Duodenal mucosa (tissue), 2 donors: ENCODE results near the gene SLCO4C1.

Experiments
- H3K27ac ChIP-seq: one replicate; pipeline ENCODE4 v1.7.0; 2013; ENCODE audit warnings: low read depth, low read length
- H3K27me3 ChIP-seq, 2 donors: one replicate each; pipeline ENCODE4 v1.7.0; 2013; ENCODE audit warnings: low read length in 2 of 2, control low read depth in 1 of 2; ENCODE audit not compliant: insufficient read depth in 2 of 2, control insufficient read depth in 1 of 2
- H3K36me3 ChIP-seq, 2 donors: one replicate each; pipeline ENCODE4 v1.7.0; 2013; ENCODE audit warnings: low read length in 2 of 2, control low read depth in 1 of 2; ENCODE audit not compliant: insufficient read depth in 2 of 2, control insufficient read depth in 1 of 2
- H3K4me1 ChIP-seq, 2 donors: one replicate each; pipeline ENCODE4 v1.7.0; 2013; ENCODE audit warnings: low read length in 2 of 2, control low read depth in 1 of 2; ENCODE audit not compliant: insufficient read depth in 2 of 2, control insufficient read depth in 1 of 2
- H3K4me3 ChIP-seq, 2 donors: one replicate each; pipeline ENCODE4 v1.7.0; 2013; ENCODE audit warnings: low read length in 2 of 2, low read depth in 1 of 2
- H3K9ac ChIP-seq, 2 donors: one replicate each; pipeline ENCODE4 v1.7.0; 2013; ENCODE audit warnings: low read length in 2 of 2, low read depth in 1 of 2
- H3K9me3 ChIP-seq, 2 donors: one replicate each; pipeline ENCODE4 v1.7.0; 2013; ENCODE audit warnings: low read length in 2 of 2, control low read depth in 1 of 2; ENCODE audit not compliant: control insufficient read depth in 1 of 2

Gene SLCO4C1

GRCh38 chr5:102306121-102306520 lies 10.0 kb upstream of the SLCO4C1 start:
- H3K9ac ChIP-seq, result no peak overlapping the region
- no peaks in the 10 kb centered on the region for H3K27me3 ChIP-seq
- H3K9me3 ChIP-seq, result no peaks in the 10 kb centered on the region
- H3K4me1 ChIP-seq, result no peaks in the 10 kb centered on the region
- no peak overlapping the region for H3K27ac ChIP-seq
- no peaks in the 10 kb centered on the region for H3K36me3 ChIP-seq
- H3K4me3 ChIP-seq, result no peak overlapping the region

GRCh38 chr5:102295534-102296177 lies 428 bp downstream of the SLCO4C1 start:
- Histone ChIP-seq H3K4me3 (peak overlapping the region; percentile 66 to 82), H3K36me3 (no peaks in the 10 kb centered on the region), H3K9ac (peak overlapping the region; percentile 33 to 44), H3K4me1 (peaks cover 6 to 13% of the 10 kb centered on the region in 2 donors), H3K9me3 (no peaks in the 10 kb centered on the region), H3K27ac (no peak overlapping the region), H3K27me3 (no peaks in the 10 kb centered on the region)

DNA sequence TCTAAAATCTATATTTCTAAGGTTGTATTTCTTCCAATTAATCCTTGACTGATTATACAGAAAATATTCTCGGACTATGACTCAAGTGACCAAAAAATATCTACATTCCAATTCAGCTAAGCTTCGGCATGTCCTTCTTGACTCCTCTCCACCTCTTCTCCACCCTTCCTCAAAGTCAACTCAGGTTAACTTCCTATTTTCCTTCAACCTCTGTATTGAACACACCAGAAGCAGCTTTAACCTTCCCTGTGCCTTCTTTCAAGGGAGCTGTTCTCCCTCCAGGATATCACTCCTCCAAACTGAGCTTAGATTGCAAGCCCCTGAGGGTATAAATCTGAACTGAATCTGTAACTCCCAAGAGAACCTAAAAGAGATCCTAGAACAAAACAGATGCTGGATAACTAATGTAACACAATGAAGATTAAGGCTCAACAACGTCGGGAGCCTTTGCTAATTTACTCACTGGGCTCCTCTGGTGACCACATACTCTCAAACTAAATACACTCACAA lies 1.1 kb downstream of the SLCO4C1 start:
- H3K4me3 ChIP-seq, result peak overlapping the region in 1 of 2 donors; percentile 82
- no peaks in the 10 kb centered on the region for H3K36me3 ChIP-seq
- H3K9me3 ChIP-seq, result no peaks in the 10 kb centered on the region
- no peak overlapping the region for H3K27ac ChIP-seq
- no peaks in the 10 kb centered on the region for H3K27me3 ChIP-seq
- H3K9ac ChIP-seq, result no peak overlapping the region
- H3K4me1 ChIP-seq, result peaks cover 6 to 13% of the 10 kb centered on the region in 2 donors

- no peaks in the 10 kb centered on the region for H3K4me1 ChIP-seq
- no peak overlapping the region for H3K9ac ChIP-seq
- no peaks in the 10 kb centered on the region for H3K36me3 ChIP-seq
- H3K4me3 ChIP-seq, result no peak overlapping the region
- H3K9me3 ChIP-seq, result no peaks in the 10 kb centered on the region
- H3K27me3 ChIP-seq, result no peaks in the 10 kb centered on the region
- H3K27ac ChIP-seq, result no peak overlapping the region
Observed at GRCh38 chr5:102290004-102290403, 6.1 kb downstream of the SLCO4C1 start.

DNA sequence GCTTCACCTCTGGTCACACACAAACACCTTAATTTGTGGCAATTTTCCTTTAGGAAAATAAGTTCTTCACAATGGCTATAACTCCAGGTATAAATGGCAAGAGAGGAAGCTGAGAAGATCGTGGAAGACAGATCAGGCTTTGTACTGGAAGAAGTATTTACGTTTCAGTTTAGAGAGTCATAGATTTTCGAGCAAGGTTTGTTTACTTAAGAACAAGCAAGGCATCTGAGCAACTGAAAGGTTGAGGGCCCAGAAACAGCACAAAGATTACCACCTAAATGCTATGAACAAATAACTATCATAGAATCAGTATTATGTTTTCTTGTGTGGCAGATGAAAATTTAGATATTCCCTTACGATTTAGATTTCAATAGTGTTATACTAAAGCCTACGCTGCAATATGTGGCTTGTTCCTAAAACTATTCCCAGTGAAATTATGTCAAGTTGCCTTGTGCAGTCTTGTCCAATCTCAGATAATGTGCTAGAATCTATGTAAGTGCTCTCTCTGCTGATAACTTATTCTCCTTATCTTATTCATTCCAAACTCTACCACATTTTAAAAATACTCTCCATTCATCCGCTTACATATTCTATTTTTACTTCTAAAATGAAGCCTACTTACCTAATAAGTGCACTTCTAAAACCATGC lies 6.7 kb downstream of the SLCO4C1 start:
- no peaks in the 10 kb centered on the region for H3K4me1 ChIP-seq
- no peak overlapping the region for H3K27ac ChIP-seq
- H3K27me3 ChIP-seq, result no peaks in the 10 kb centered on the region
- no peaks in the 10 kb centered on the region for H3K9me3 ChIP-seq
- H3K4me3 ChIP-seq, result no peak overlapping the region
- no peaks in the 10 kb centered on the region for H3K36me3 ChIP-seq
- no peak overlapping the region for H3K9ac ChIP-seq

DNA sequence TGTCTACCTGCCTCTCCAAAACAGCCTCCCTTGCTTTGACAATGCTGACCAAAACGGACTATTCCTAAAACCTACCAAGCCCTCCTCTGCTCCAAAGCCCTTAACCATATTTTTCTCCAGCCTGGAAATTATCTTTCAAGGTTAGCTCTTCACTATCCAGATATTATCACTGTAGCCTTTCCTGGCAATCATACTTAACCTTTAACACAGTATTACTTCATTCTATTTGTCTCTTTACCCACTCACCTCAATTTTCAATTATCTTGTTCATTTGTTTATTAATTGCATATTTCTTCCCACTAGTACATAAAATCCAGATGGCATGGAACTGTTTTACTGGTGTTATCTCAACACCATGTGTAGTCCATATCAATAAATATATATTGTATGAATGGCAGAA lies 7.5 kb downstream of the SLCO4C1 start:
- H3K27me3 ChIP-seq, result no peaks in the 10 kb centered on the region
- no peaks in the 10 kb centered on the region for H3K36me3 ChIP-seq
- no peaks in the 10 kb centered on the region for H3K9me3 ChIP-seq
- no peak overlapping the region for H3K9ac ChIP-seq
- no peak overlapping the region for H3K27ac ChIP-seq
- H3K4me3 ChIP-seq, result no peak overlapping the region
- no peaks in the 10 kb centered on the region for H3K4me1 ChIP-seq

DNA sequence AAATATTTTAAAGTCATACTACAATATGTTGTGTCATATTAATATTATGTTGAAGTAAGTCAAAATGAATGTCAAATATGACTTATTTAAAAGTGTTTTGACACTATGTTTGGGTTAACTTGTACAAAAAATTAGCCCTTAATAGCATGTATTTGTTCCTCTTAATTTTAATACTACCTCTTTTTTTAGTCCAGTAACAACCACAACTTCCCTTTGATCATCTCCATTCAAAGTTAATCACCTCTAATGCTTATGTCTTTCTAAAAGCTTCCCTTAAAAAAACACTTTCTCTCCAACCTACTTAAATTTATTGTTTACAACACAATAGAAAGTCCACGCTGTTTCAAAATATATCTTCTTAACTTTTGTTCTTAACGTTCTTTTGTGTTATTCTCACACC lies 9.6 kb downstream of the SLCO4C1 start:
- no peaks in the 10 kb centered on the region for H3K27me3 ChIP-seq
- H3K4me1 ChIP-seq, result no peaks in the 10 kb centered on the region
- no peaks in the 10 kb centered on the region for H3K36me3 ChIP-seq
- no peaks in the 10 kb centered on the region for H3K9me3 ChIP-seq
- no peak overlapping the region for H3K27ac ChIP-seq
- H3K9ac ChIP-seq, result no peak overlapping the region
- H3K4me3 ChIP-seq, result no peak overlapping the region

DNA sequence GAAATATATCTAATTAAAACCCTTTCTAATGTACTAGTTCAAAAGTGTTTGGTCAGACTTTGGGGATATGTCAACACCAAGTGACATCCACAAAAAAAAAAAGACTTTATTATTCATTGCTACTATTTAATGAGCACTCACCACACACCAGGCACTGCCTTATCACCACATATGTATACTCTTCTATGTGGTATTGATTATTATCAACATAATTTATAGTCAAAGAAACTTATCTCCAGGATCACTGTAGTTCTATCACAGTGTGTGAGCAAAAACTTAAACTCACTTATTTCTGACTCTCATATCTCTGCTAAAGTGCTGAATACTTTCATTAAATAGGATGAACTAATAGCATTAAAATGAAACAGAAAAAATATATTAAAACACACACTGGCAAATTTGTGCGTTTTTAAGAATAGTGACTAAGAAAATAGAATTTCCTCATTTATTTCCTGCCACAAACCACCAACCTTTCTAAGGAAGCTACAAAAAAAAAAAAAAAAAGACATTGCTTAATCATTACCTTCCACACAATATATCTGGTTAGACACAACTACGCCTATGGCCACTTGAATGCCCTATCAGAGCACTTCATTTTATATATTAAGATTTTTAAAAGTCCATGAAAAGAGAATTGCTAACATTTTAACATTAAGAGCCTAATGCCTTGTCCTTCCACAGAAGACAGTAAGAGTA lies 12.8 kb downstream of the SLCO4C1 start:
- Histone ChIP-seq H3K4me3 (no peak overlapping the region), H3K9me3 (no peaks in the 10 kb centered on the region), H3K27ac (no peak overlapping the region), H3K27me3 (no peaks in the 10 kb centered on the region), H3K36me3 (no peaks in the 10 kb centered on the region), H3K9ac (no peak overlapping the region), H3K4me1 (no peaks in the 10 kb centered on the region)

- no peak overlapping the region for H3K4me3 ChIP-seq
- no peaks in the 10 kb centered on the region for H3K9me3 ChIP-seq
- H3K27ac ChIP-seq, result no peak overlapping the region
- no peaks in the 10 kb centered on the region for H3K36me3 ChIP-seq
- H3K9ac ChIP-seq, result no peak overlapping the region
- H3K4me1 ChIP-seq, result no peaks in the 10 kb centered on the region
- no peaks in the 10 kb centered on the region for H3K27me3 ChIP-seq
Observed at GRCh38 chr5:102279711-102280110, 16.4 kb downstream of the SLCO4C1 start.

DNA sequence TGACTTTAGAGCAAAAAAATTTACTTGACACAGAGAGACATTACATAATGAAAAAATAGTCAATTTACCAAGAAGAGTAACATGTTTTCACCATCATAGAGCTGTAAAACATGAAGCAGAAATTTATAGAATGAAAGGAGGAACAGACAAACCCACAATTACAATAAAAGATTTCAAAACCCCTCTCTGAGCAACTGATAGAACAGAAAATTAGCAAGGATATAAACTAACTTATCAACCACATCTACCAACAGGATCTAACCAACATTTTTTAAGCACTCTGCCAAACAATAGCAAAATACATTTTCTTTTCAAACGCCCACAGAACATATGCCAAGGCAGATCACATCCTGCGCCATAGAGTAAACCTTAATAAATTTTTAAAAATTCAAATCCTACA lies 17.9 kb downstream of the SLCO4C1 start:
- Histone ChIP-seq H3K27me3 (no peaks in the 10 kb centered on the region), H3K9ac (no peak overlapping the region), H3K4me1 (no peaks in the 10 kb centered on the region), H3K4me3 (no peak overlapping the region), H3K27ac (no peak overlapping the region), H3K9me3 (no peaks in the 10 kb centered on the region), H3K36me3 (no peaks in the 10 kb centered on the region)
